ENCODE data around the gene LRGUK. TPM values are rescaled to one million over a fixed set of nuclear protein-coding genes. Genes with fewer than 3 reads are reported as not detected.

The LRGUK gene
- total and polyA plus RNA-seq, 12 donors = 0.14 to 1.9 (median 0.53) TPM

GRCh38 chr7:134302120-134302519, 175.0 kb downstream of the LRGUK start:
- DNase-seq = no peak
- no peaks in the 10 kb centered on the region for H3K27me3 ChIP-seq
- no peak overlapping the region for H3K27ac ChIP-seq
- WGBS, 4 donors = 83 to 91% (median 88%) methylated on average over 2 of the region's 2 CpGs
- TF ChIP-seq CTCF (IDR thresholded peaks at IDR 0.05) (no peak), POLR2A (IDR thresholded peaks at IDR 0.05) (no peak)
- H3K4me1 ChIP-seq (replicated peaks in 1 of 2) = no peaks in the 10 kb centered on the region
- no peaks in the 10 kb centered on the region for H3K9me3 ChIP-seq (replicated peaks in 1 of 3)
- H3K36me3 ChIP-seq (replicated peaks in 1 of 2) = peaks cover 0 to 22% of the 10 kb centered on the region in 2 donors
- H3K4me3 ChIP-seq = no peak overlapping the region
- intact Hi-C loops (cut with DNase I) = no loop called here

GRCh38 chr7:134307320-134307719, 180.2 kb downstream of the LRGUK start:
- no peak overlapping the region for H3K27ac ChIP-seq
- H3K36me3 ChIP-seq (replicated peaks in 1 of 2) = no peaks in the 10 kb centered on the region
- WGBS, 4 donors = 75 to 84% (median 82%) methylated on average over 1 of the region's 1 CpG
- no peaks in the 10 kb centered on the region for H3K27me3 ChIP-seq
- no peak overlapping the region for H3K4me3 ChIP-seq
- TF ChIP-seq CTCF (IDR thresholded peaks at IDR 0.05) = no peak
- intact Hi-C loops (cut with DNase I) = no loop called here
- no peak for DNase-seq
- H3K4me1 ChIP-seq (replicated peaks in 1 of 2) = peaks cover 0 to 5% of the 10 kb centered on the region in 2 donors
- H3K9me3 ChIP-seq (replicated peaks in 1 of 3) = no peaks in the 10 kb centered on the region

- Histone ChIP-seq H3K4me1 (replicated peaks in 1 of 2) (peaks cover 0 to 5% of the 10 kb centered on the region in 2 donors), H3K27ac (no peak overlapping the region), H3K4me3 (no peak overlapping the region), H3K36me3 (replicated peaks in 1 of 2) (no peaks in the 10 kb centered on the region), H3K9me3 (replicated peaks in 1 of 3) (no peaks in the 10 kb centered on the region), H3K27me3 (no peaks in the 10 kb centered on the region)
- TF ChIP-seq POLR2A (IDR thresholded peaks at IDR 0.05) (no peak), CTCF (IDR thresholded peaks at IDR 0.05) (no peak)
- WGBS, 4 donors = 88 to 93% (median 92%) methylated on average over 4 of the region's 4 CpGs
- no peak for DNase-seq
- intact Hi-C loops (cut with DNase I) = no loop called here
Measured at GRCh38 chr7:134308548-134308947, 181.4 kb downstream of the LRGUK start.

GRCh38 chr7:134311807-134312206, 184.7 kb downstream of the LRGUK start:
- TF ChIP-seq POLR2A (IDR thresholded peaks at IDR 0.05) = no peak
- no peak for TF ChIP-seq CTCF (IDR thresholded peaks at IDR 0.05)
- Histone ChIP-seq H3K27me3 (no peaks in the 10 kb centered on the region), H3K4me1 (replicated peaks in 1 of 2) (peaks cover 5 to 12% of the 10 kb centered on the region in 2 donors), H3K36me3 (replicated peaks in 1 of 2) (no peaks in the 10 kb centered on the region), H3K9me3 (replicated peaks in 1 of 3) (no peaks in the 10 kb centered on the region), H3K4me3 (no peak overlapping the region), H3K27ac (no peak overlapping the region)
- DNase-seq = no peak
- WGBS, 4 donors = 94 to 98% (median 97%) methylated on average over 4 of the region's 4 CpGs
- intact Hi-C loops (cut with DNase I) = no loop called here
